Prostate gland (tissue), 2 donors: ENCODE measurements around the gene LDB2.

ENCODE experiments used
- CTCF ChIP-seq, 4 experiments: fragments of 200-600 bp in 2 of 4; fragments of 450-650 bp in 2 of 4; sonication (generic) in 2 of 4; IDR thresholded peaks; 1 replicate in 3 of 4; 2 replicates in 1 of 4; pipeline ENCODE4 v1.5.1; 2016 to 2019; ENCODE audit warnings: antibody characterized with exemption in 4 of 4, mild to moderate bottlenecking in 2 of 4, moderate library complexity in 2 of 4
- POLR2A ChIP-seq: fragments of 450-650 bp; IDR thresholded peaks from one replicate; pipeline ENCODE4 v1.6.1; 2016; ENCODE audit warnings: antibody characterized with exemption, mild to moderate bottlenecking
- POLR2AphosphoS5 ChIP-seq: sonication (generic); formaldehyde crosslinking; IDR thresholded peaks from one replicate; pipeline ENCODE4 v1.6.1; 2017; ENCODE audit warnings: antibody characterized with exemption

GRCh38 chr4:16674082-16674481 is 224.4 kb downstream of the LDB2 start:
- TF ChIP-seq CTCF (IDR thresholded peaks at IDR 0.05) (no peak), POLR2A (no peak), POLR2AphosphoS5 (no peak)
